OCI-LY3 (cell line): ENCODE results near the gene C20orf202.

Experiments
- H2AFZ ChIP-seq: fragments of 200-600, 300-600 bp; shearing (Covaris generic); 2 replicates; pipeline ENCODE4 v1.6.0; 2014; ENCODE audit warnings: antibody characterized with exemption, low read depth, low read length
- H3K27ac ChIP-seq: fragments of 200-600, 300-600 bp; sonication (generic); 2 replicates; pipeline ENCODE4 v1.5.1; 2014; ENCODE audit warnings: mild to moderate bottlenecking, low read length, moderate library complexity, mixed read lengths
- H3K27me3 ChIP-seq: fragments of 200-600, 300-600 bp; sonication (generic); 2 replicates; pipeline ENCODE4 v1.6.1; 2014; ENCODE audit warnings: low read depth, low read length, mixed read lengths
- H3K36me3 ChIP-seq: fragments of 200-600, 300-600 bp; sonication (generic); replicated peaks from 2 replicates; pipeline ENCODE3; 2014; ENCODE audit warnings: low read depth, low read length, mixed read lengths
- H3K4me1 ChIP-seq: fragments of 300-600, 200-600 bp; sonication (generic); 2 replicates; pipeline ENCODE4 v1.6.1; 2014; ENCODE audit warnings: low read length, mixed read lengths
- H3K4me2 ChIP-seq: fragments of 200-600, 300-600 bp; sonication (generic); 2 replicates; pipeline ENCODE4 v1.6.1; 2014; ENCODE audit warnings: low read length, mixed read lengths
- H3K4me3 ChIP-seq: fragments of 300-600, 200-600 bp; sonication (generic); 2 replicates; pipeline ENCODE4 v1.5.1; 2014; ENCODE audit warnings: antibody characterized with exemption, mild to moderate bottlenecking, low read length, moderate library complexity
- H3K79me2 ChIP-seq: fragments of 300-600, 200-600 bp; shearing (Covaris generic); 2 replicates; pipeline ENCODE4 v1.6.1; 2014; ENCODE audit warnings: mild to moderate bottlenecking, low read length, mixed read lengths
- H3K9ac ChIP-seq: fragments of 300-600, 200-600 bp; shearing (Covaris generic); 2 replicates; pipeline ENCODE4 v1.6.0; 2014; ENCODE audit warnings: mild to moderate bottlenecking, low read length, moderate library complexity
- H3K9me3 ChIP-seq: fragments of 200-600, 300-600 bp; shearing (Covaris generic); 2 replicates; pipeline ENCODE4 v1.6.1; 2014; ENCODE audit warnings: low read length, mixed read lengths; ENCODE audit not compliant: insufficient read depth
- H4K20me1 ChIP-seq: fragments of 200-600, 300-600 bp; sonication (generic); 2 replicates; pipeline ENCODE4 v1.6.1; 2016; ENCODE audit warnings: low read length, mixed read lengths; ENCODE audit not compliant: insufficient read depth
- CTCF ChIP-seq: fragments of 200-600, 300-600 bp; sonication (generic); IDR thresholded peaks from 2 replicates; pipeline ENCODE4 v1.5.1; 2014; ENCODE audit warnings: antibody characterized with exemption, low read length, low read depth
- EZH2phosphoT487 ChIP-seq: fragments of 200-600 bp; shearing (Covaris generic); IDR thresholded peaks from 2 replicates; pipeline ENCODE4 v1.6.1; 2018; ENCODE audit warnings: antibody characterized with exemption, mixed run types, low read depth

C20orf202 gene

GRCh38 chr20:1177680-1178079, 25.6 kb upstream of the C20orf202 start:
- Histone ChIP-seq H3K79me2 (no peaks in the 10 kb centered on the region), H3K27me3 (no peaks in the 10 kb centered on the region), H3K9ac (no peak overlapping the region), H2AFZ (no peak overlapping the region), H3K36me3 (peaks cover 5% of the 10 kb centered on the region), H3K27ac (no peak overlapping the region), H4K20me1 (no peaks in the 10 kb centered on the region), H3K4me2 (no peak overlapping the region), H3K9me3 (no peaks in the 10 kb centered on the region), H3K4me1 (no peaks in the 10 kb centered on the region), H3K4me3 (no peak overlapping the region)
- TF ChIP-seq EZH2phosphoT487: no peak
- no peak for TF ChIP-seq CTCF

GRCh38 chr20:1178103-1178502, 25.2 kb upstream of the C20orf202 start:
- Histone ChIP-seq H2AFZ (no peak overlapping the region), H3K4me1 (no peaks in the 10 kb centered on the region)
- no peak for TF ChIP-seq CTCF
- no peak for TF ChIP-seq EZH2phosphoT487

GRCh38 chr20:1178623-1179022, 24.6 kb upstream of the C20orf202 start:
- H3K9me3 ChIP-seq: no peaks in the 10 kb centered on the region
- H2AFZ ChIP-seq: no peak overlapping the region
- no peaks in the 10 kb centered on the region for H3K27me3 ChIP-seq
- no peak overlapping the region for H3K4me3 ChIP-seq
- no peaks in the 10 kb centered on the region for H4K20me1 ChIP-seq
- no peaks in the 10 kb centered on the region for H3K4me1 ChIP-seq
- H3K4me2 ChIP-seq: no peak overlapping the region
- H3K36me3 ChIP-seq: peaks cover 1% of the 10 kb centered on the region
- no peaks in the 10 kb centered on the region for H3K79me2 ChIP-seq
- TF ChIP-seq EZH2phosphoT487 (no peak), CTCF (no peak)
- H3K27ac ChIP-seq: no peak overlapping the region
- H3K9ac ChIP-seq: no peak overlapping the region

More at GRCh38 chr20:1178103-1178502, 25.2 kb upstream of the C20orf202 start:
- no peaks in the 10 kb centered on the region for H4K20me1 ChIP-seq
- no peaks in the 10 kb centered on the region for H3K27me3 ChIP-seq
- H3K36me3 ChIP-seq: peaks cover 5% of the 10 kb centered on the region
- no peaks in the 10 kb centered on the region for H3K9me3 ChIP-seq
- H3K27ac ChIP-seq: no peak overlapping the region
- H3K4me3 ChIP-seq: no peak overlapping the region
- H3K9ac ChIP-seq: no peak overlapping the region
- H3K4me2 ChIP-seq: no peak overlapping the region
- H3K79me2 ChIP-seq: no peaks in the 10 kb centered on the region

- Histone ChIP-seq H3K9ac (no peak overlapping the region), H2AFZ (no peak overlapping the region), H3K79me2 (no peaks in the 10 kb centered on the region), H3K4me1 (no peaks in the 10 kb centered on the region), H4K20me1 (no peaks in the 10 kb centered on the region), H3K9me3 (no peaks in the 10 kb centered on the region), H3K4me3 (no peak overlapping the region), H3K27ac (no peak overlapping the region), H3K36me3 (no peaks in the 10 kb centered on the region), H3K27me3 (no peaks in the 10 kb centered on the region), H3K4me2 (no peak overlapping the region)
- TF ChIP-seq EZH2phosphoT487 (no peak), CTCF (no peak)
These were observed 22.3 kb upstream of the C20orf202 start for GRCh38 chr20:1180949-1181348.
